Activated T-helper 1 cell treated with anti-CD3 and anti-CD28 coated beads, Interleukin-12 subunit alpha, Interleukin-12 subunit beta, Interleukin-2, Interleukin-4 antibody, amounts not matched to agents 30 ng/mL and 10 ng/mL and 1 ng/mL, durations not matched to agents 14 hours and 24 hours and 36 hours (primary cell): ENCODE data around the gene MAMDC2. TPM values are rescaled to one million over a fixed set of nuclear protein-coding genes. Genes with fewer than 3 reads are reported as not detected.
"Not testable (repeated sequence)": the region's sequence is repeated elsewhere in the genome, so short reads cannot be mapped to it uniquely, and the experiment has no call there.

Experiments
- DNase-seq: peaks from one replicate; pipeline ENCODE4 v3.0.0; 2021; ENCODE audit warnings: low spot score
- H3K27ac Mint-ChIP-seq: one replicate; pipeline ENCODE4 v1.8.0; 2021; ENCODE audit warnings: mild to moderate bottlenecking, mixed read lengths
- H3K27me3 Mint-ChIP-seq: one replicate; pipeline ENCODE4 v1.8.0; 2022; ENCODE audit warnings: mild to moderate bottlenecking, moderate library complexity, mixed read lengths; ENCODE audit not compliant: insufficient read depth
- H3K36me3 Mint-ChIP-seq: one replicate; pipeline ENCODE4 v1.8.0; 2021; ENCODE audit warnings: low read depth, mixed read lengths
- H3K4me1 Mint-ChIP-seq: one replicate; pipeline ENCODE4 v1.8.0; 2021; ENCODE audit warnings: low read depth, mixed read lengths
- H3K4me3 Mint-ChIP-seq: one replicate; pipeline ENCODE4 v1.8.0; 2021; ENCODE audit warnings: mild to moderate bottlenecking, moderate library complexity, mixed read lengths
- H3K9me3 Mint-ChIP-seq: one replicate; pipeline ENCODE4 v1.8.0; 2021; ENCODE audit warnings: mixed read lengths
- intact Hi-C: fragments of 100-400 bp; cut with micrococcal nuclease; formaldehyde crosslinking; loops from one replicate; pipeline ENCODE4 v1.15.1; 2024
- total RNA-seq: library from RNA; stranded (reverse); gene quantifications from 2 replicates; pipeline ENCODE4 v1.2.3, GENCODE V29; 2022

MAMDC2 gene
- total RNA-seq, 1 donor from 2014 or later, result not detected

GRCh38 chr9:70228611-70229010 is 185.0 kb downstream of the MAMDC2 start:
- DNase-seq, result no peak
- Mint-ChIP-seq H3K27me3 (peaks cover 3% of the 10 kb centered on the region), H3K27ac (no peak overlapping the region), H3K4me3 (no peak overlapping the region), H3K4me1 (no peaks in the 10 kb centered on the region), H3K36me3 (no peaks in the 10 kb centered on the region), H3K9me3 (no peaks in the 10 kb centered on the region)
- intact Hi-C loops, result loop anchor here (10.0 kb wide), 1 partner anchor 254 kb away; no protein-coding TSS in a partner anchor

- Mint-ChIP-seq H3K9me3 (no peaks in the 10 kb centered on the region), H3K4me1 (no peaks in the 10 kb centered on the region), H3K36me3 (no peaks in the 10 kb centered on the region), H3K4me3 (no peak overlapping the region), H3K27ac (no peak overlapping the region), H3K27me3 (peaks cover 3% of the 10 kb centered on the region)
- intact Hi-C loops, result loop anchor here (10.0 kb wide), 1 partner anchor 254 kb away; no protein-coding TSS in a partner anchor
- DNase-seq, result no peak
Observed at GRCh38 chr9:70229026-70229425, 185.4 kb downstream of the MAMDC2 start.

- H3K36me3 Mint-ChIP-seq, result no peaks in the 10 kb centered on the region
- no peak for DNase-seq
- no peak overlapping the region for H3K27ac Mint-ChIP-seq
- H3K4me1 Mint-ChIP-seq, result no peaks in the 10 kb centered on the region
- H3K9me3 Mint-ChIP-seq, result no peaks in the 10 kb centered on the region
- H3K27me3 Mint-ChIP-seq, result peaks cover 3% of the 10 kb centered on the region
- H3K4me3 Mint-ChIP-seq, result no peak overlapping the region
- intact Hi-C loops, result loop anchor here (10.0 kb wide), 1 partner anchor 255 kb away; no protein-coding TSS in a partner anchor
Observed at GRCh38 chr9:70229579-70229978, 185.9 kb downstream of the MAMDC2 start.

GRCh38 chr9:70232476-70232875 is 188.8 kb downstream of the MAMDC2 start:
- intact Hi-C loops, result no loop called here
- H3K27me3 Mint-ChIP-seq, result peaks cover 5% of the 10 kb centered on the region

GRCh38 chr9:70234208-70234607 is 190.6 kb downstream of the MAMDC2 start:
- intact Hi-C loops, DNase-seq, H3K4me3 Mint-ChIP-seq, H3K36me3 Mint-ChIP-seq, H3K27me3 Mint-ChIP-seq, H3K27ac Mint-ChIP-seq, H3K4me1 Mint-ChIP-seq, H3K9me3 Mint-ChIP-seq: not testable (repeated sequence)

More at GRCh38 chr9:70232476-70232875, 188.8 kb downstream of the MAMDC2 start:
- no peaks in the 10 kb centered on the region for H3K4me1 Mint-ChIP-seq
- H3K9me3 Mint-ChIP-seq, result no peaks in the 10 kb centered on the region
- no peak overlapping the region for H3K27ac Mint-ChIP-seq
- no peaks in the 10 kb centered on the region for H3K36me3 Mint-ChIP-seq
- H3K4me3 Mint-ChIP-seq, result no peak overlapping the region
- DNase-seq, result no peak

GRCh38 chr9:70245952-70246351 is 202.3 kb downstream of the MAMDC2 start:
- intact Hi-C loops, H3K27ac Mint-ChIP-seq, H3K4me3 Mint-ChIP-seq, H3K4me1 Mint-ChIP-seq, H3K9me3 Mint-ChIP-seq, DNase-seq, H3K36me3 Mint-ChIP-seq: not testable (repeated sequence)
- peaks cover 16% of the 10 kb centered on the region for H3K27me3 Mint-ChIP-seq

- Mint-ChIP-seq H3K27ac (no peak overlapping the region), H3K27me3 (peaks cover 5% of the 10 kb centered on the region), H3K36me3 (no peaks in the 10 kb centered on the region), H3K4me3 (no peak overlapping the region), H3K4me1 (no peaks in the 10 kb centered on the region), H3K9me3 (peaks cover 4% of the 10 kb centered on the region)
- no peak for DNase-seq
- intact Hi-C loops, result no loop called here
Observed at GRCh38 chr9:70250221-70250620, 206.6 kb downstream of the MAMDC2 start.

GRCh38 chr9:70255486-70255885 is 211.8 kb downstream of the MAMDC2 start:
- Mint-ChIP-seq H3K9me3 (no peaks in the 10 kb centered on the region), H3K36me3 (peaks cover 13% of the 10 kb centered on the region), H3K27me3 (peaks cover 9% of the 10 kb centered on the region), H3K4me3 (no peak overlapping the region), H3K4me1 (peaks cover 23% of the 10 kb centered on the region), H3K27ac (no peak overlapping the region)
- DNase-seq, result no peak
- intact Hi-C loops, result loop anchor here (5.0 kb wide), 1 partner anchor 347 kb away; no protein-coding TSS in a partner anchor

GRCh38 chr9:70256123-70256551 is 212.5 kb downstream of the MAMDC2 start:
- H3K27me3 Mint-ChIP-seq, result peaks cover 9% of the 10 kb centered on the region
- intact Hi-C loops, result loop anchor here (5.0 kb wide), 1 partner anchor 346 kb away; no protein-coding TSS in a partner anchor
- no peaks in the 10 kb centered on the region for H3K9me3 Mint-ChIP-seq
- no peak for DNase-seq
- H3K27ac Mint-ChIP-seq, result no peak overlapping the region
- H3K4me3 Mint-ChIP-seq, result no peak overlapping the region
- H3K36me3 Mint-ChIP-seq, result peaks cover 20% of the 10 kb centered on the region
- H3K4me1 Mint-ChIP-seq, result peaks cover 29% of the 10 kb centered on the region

GRCh38 chr9:70257502-70257901 is 213.9 kb downstream of the MAMDC2 start:
- Mint-ChIP-seq H3K4me3 (peak overlapping the region; percentile 43), H3K27ac (no peak overlapping the region), H3K36me3 (peaks cover 34% of the 10 kb centered on the region), H3K9me3 (no peaks in the 10 kb centered on the region), H3K4me1 (peaks cover 43% of the 10 kb centered on the region), H3K27me3 (peaks cover 9% of the 10 kb centered on the region)
- intact Hi-C loops, result loop anchor here (5.0 kb wide), 1 partner anchor 345 kb away; no protein-coding TSS in a partner anchor
- no peak for DNase-seq

- H3K9me3 Mint-ChIP-seq, result no peaks in the 10 kb centered on the region
- H3K4me3 Mint-ChIP-seq, result peak overlapping the region; percentile 99
- peak overlapping the region; percentile 95 for H3K27ac Mint-ChIP-seq
- H3K36me3 Mint-ChIP-seq, result peaks cover 35% of the 10 kb centered on the region
- H3K4me1 Mint-ChIP-seq, result peaks cover 49% of the 10 kb centered on the region
- intact Hi-C loops, result loop anchor here (1.0 to 5.0 kb wide), 6 partner anchors 153 to 585 kb away; partner anchors contain the start of gene APBA1
- DNase-seq, result no peak
- H3K27me3 Mint-ChIP-seq, result peaks cover 9% of the 10 kb centered on the region
Observed at GRCh38 chr9:70257991-70258691, 214.5 kb downstream of the MAMDC2 start.

- peak within 1 kb of the TSS; percentile 99 for H3K4me3 Mint-ChIP-seq
- H3K36me3 Mint-ChIP-seq, result peaks cover 35% of the 10 kb centered on the region
- peaks cover 7% of the 10 kb centered on the region for H3K27me3 Mint-ChIP-seq
- H3K27ac Mint-ChIP-seq, result peak within 1 kb of the TSS; percentile 95
- intact Hi-C loops, result loop anchor here (1.0 to 5.0 kb wide), 7 partner anchors 152 to 586 kb away; partner anchors contain the start of gene APBA1
- peak; percentile 90 for DNase-seq
- no peaks in the 10 kb centered on the region for H3K9me3 Mint-ChIP-seq
- peaks cover 49% of the 10 kb centered on the region for H3K4me1 Mint-ChIP-seq
Observed at GRCh38 chr9:70258692-70259511, 215.3 kb downstream of the MAMDC2 start, which contains the start of gene SMC5. SMC5 (plus strand) TSS chr9:70258978; CDS start chr9:70259079, 101 bp downstream.

GRCh38 chr9:70259512-70259802 is 215.8 kb downstream of the MAMDC2 start:
- DNase-seq, result no peak
- H3K4me1 Mint-ChIP-seq, result peaks cover 49% of the 10 kb centered on the region
- peaks cover 39% of the 10 kb centered on the region for H3K36me3 Mint-ChIP-seq
- H3K9me3 Mint-ChIP-seq, result no peaks in the 10 kb centered on the region
- intact Hi-C loops, result loop anchor here (1.0 to 5.0 kb wide), 3 partner anchors 261 to 587 kb away; partner anchors contain the start of gene APBA1
- peak overlapping the region; percentile 99 for H3K4me3 Mint-ChIP-seq
- H3K27ac Mint-ChIP-seq, result peak overlapping the region; percentile 95
- H3K27me3 Mint-ChIP-seq, result peaks cover 4% of the 10 kb centered on the region
